Measurements from ENCODE around the gene FGG.

Gene FGG

GRCh38 chr4:154612472-154613414 lies at the start of gene FGG:
TSS of gene FGG (minus strand) at chr4:154612656. CDS start at chr4:154612609, 47 bp downstream.
- no peak for DNase-seq

GRCh38 chr4:154660052-154660451 lies 47.6 kb upstream of the FGG start:
- no peak for DNase-seq

GRCh38 chr4:154658680-154659405 lies 46.4 kb upstream of the FGG start:
- peak in 2 of 58 donors; percentile 2 to 37 for DNase-seq

DNA sequence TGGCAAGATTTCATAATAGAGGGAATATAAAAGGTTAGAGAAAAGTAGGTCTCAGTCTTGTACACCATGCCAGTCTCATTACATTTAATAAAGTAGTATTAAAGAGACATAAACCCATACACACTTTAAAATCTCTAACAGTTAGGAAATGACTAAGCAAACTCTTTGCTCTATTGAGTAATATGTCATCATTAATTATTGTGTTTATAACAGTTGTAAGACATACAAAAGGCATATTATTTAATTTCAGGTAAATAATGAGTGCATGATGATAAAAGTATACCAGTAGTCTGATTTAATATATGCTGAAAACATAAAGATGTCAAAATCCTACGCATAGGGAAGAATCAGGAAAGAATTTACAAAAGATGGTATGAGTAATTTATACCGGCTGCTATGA lies 31.0 kb upstream of the FGG start:
- no peak for DNase-seq

GRCh38 chr4:154642373-154643009 lies 30.0 kb upstream of the FGG start:
- DNase-seq, result no peak

GRCh38 chr4:154640999-154641398 lies 28.5 kb upstream of the FGG start:
- DNase-seq, result no peak

DNA sequence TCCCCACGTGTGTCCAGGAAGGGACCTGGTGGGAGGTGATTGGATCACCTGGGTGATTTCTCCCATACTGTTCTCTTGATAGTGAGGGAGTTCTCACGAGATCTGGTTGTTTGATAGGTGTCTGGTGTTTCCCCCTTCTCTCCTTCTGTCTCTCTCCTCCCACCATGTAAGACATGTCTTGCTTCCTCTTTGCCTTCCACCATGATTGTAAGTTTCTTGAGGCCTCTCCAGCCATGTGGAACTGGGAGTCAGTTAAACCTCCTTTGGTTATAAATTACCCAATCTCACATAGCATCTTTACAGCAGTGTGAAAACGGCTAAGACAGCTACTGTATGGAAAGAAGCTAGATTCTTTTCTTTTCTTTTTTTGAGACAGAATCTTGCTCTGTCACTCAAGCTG lies 21.6 kb upstream of the FGG start:
- no peak for DNase-seq

- DNase-seq, result no peak
Measured at GRCh38 chr4:154631828-154632227, 19.4 kb upstream of the FGG start.

DNA sequence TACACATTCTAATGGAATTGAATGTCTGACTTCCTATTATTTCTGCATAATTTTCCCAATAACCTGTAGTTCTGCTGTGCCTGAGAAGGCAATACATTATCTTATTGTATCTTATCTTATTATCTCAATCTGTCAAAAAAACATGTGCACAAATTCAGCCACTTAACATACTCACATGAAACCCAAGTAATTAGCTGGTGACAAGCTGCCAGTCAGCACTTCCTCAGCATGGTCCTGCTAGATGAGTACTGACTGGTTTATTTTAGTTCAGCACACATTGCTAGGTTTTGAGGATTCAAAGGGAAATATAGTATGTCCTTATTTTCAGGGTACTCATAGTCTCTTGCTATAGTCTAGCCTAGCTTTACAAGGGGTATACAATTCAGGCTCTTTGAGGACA lies 17.9 kb upstream of the FGG start:
- no peak for DNase-seq

DNA sequence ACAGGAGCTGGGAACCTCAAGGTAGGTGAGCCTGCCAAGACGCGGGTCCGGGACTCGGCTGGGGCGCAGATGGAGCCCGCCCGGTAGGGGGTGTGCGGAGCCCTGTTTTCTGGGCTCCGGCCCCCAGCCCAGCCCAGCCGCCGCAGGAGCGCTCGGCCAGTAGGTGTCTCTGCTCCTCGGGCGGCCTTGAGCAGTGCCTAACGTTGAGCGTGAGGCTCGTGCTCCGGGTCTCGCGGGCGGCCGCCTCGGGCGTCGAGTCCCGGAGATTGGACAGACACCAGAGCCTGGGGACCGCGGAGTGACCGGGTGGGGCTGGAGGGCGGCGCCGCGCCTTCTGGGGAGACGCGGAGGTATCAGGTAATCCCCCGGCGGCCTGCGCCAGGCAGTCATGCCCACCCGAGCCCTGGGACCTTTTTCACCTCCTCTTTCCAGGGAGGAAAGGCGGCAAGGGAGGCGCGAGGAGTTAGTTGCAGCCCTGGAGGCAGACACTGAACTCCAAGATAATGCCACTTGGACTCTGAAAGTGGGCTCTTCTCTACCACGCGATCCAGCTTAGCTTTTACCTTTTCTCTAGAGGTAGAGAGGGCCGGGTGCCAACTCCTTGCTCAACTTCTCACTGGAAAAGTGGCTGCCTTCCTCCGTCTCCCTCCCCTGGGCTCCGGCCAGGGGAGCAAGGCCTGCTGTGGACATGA lies 14.5 kb upstream of the FGG start:
- DNase-seq, result peak in 29 of 58 donors; percentile 3 to 52 (median 16)

GRCh38 chr4:154625971-154626370 lies 13.5 kb upstream of the FGG start:
- DNase-seq, result no peak

GRCh38 chr4:154623995-154624394 lies 11.5 kb upstream of the FGG start:
- no peak for DNase-seq

- DNase-seq, result no peak
Measured at GRCh38 chr4:154623436-154623835, 11.0 kb upstream of the FGG start.

- peak in 7 of 58 donors; percentile 0 to 50 (median 2) for DNase-seq
Measured at GRCh38 chr4:154622598-154622997, 10.1 kb upstream of the FGG start.

DNA sequence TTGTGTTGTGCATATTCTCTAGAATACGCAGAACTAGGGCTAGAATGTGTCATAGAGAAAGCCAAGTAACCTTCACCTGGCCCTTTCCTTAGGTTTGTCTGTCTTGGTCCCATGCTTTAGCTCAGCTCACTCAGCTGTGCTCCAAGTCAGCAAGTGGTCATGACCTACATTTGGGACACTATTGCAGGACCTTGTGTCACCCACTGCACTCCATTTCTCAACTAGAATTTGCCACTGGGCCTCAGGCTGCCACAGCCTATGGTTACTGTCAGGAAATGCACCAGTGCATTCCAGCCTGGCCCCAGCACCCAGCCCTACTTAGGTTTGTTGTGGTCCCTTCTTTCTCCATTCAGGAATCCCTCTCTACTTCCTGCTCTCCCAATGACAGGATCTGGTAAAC lies 7.7 kb upstream of the FGG start:
- DNase-seq, result no peak

GRCh38 chr4:154618708-154619315 lies 6.4 kb upstream of the FGG start:
- peak in 41 of 58 donors; percentile 1 to 67 (median 27) for DNase-seq

- DNase-seq, result no peak
Measured at GRCh38 chr4:154617820-154618317, 5.4 kb upstream of the FGG start.

DNA sequence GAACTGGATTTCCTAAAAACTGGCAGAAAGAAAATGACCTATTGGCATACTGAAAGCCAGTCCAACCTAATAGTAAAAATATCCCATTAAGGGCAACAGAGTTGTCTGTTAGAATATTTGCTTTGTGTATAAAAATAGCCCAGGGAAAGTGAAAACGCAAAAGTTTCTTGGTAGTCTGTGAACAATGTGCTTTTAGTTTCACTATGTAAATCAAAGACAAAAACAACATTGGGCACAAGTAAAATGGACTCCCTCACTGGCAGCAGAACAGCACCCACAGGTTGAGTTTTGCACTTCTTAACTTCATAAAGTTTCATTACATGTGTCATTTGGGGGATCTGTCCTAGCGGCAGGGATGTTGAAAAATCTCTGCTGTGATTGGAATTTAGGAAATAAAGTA lies 4.3 kb upstream of the FGG start:
- no peak for DNase-seq

DNA sequence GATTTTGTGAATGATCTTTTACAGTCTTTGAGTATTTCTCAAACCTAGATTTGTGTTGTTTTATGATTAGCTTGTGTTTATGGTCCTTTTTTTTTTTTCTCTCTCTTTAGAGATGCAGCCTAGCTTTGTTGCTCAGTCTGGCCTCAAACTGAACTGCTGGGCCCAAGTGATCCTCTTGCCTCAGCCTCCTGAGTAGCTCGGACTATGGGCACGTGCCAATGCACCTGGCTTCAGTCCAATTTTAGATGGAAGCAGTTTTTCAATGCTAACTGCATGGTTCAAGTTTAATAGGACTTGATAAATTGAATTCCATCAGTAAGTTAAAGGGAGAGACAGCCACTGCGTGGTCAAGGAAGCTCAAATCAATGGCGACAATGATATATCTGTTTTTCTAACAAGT lies 3.8 kb upstream of the FGG start:
- no peak for DNase-seq

DNA sequence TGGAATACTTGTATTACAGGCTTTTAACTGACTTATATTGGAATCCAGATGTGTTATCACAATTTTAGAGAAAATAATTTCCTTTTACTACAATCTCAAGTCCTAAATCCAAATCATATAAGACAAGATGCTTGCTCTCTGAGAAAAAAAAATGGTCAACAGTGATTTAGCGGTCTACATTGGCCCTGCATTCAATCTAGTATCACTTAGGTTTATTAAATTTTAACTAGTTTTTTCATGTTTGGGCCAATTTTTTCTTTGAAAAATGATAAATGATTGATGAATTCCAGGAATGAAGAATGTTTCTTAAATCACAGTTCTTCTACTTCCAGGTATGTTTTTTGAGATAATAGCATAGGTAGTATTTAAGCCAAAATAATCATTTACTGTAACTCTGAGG lies 2.8 kb upstream of the FGG start:
- DNase-seq, result no peak

DNA sequence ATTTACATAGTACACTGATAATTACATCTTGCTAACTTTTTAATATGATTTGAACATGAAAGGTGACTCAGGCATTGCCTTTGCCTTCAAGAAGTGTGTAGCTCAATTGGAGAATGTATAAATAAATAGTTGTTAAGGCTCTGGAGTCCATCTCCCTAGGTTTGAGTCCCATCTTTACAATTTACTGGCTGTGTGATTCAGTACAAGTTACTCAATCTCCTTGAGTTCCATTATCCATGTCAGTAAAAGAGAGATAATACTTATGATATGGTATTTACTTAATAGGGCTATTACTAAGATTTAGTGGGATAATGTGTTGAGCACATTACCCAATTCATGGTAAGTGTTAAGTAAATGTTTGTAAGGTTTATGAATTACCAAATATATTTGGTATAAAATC lies 1.9 kb upstream of the FGG start:
- DNase-seq, result no peak
